HepG2 (cell line): Measurements from ENCODE around the gene DEFB124. TPM values are rescaled to one million over a fixed set of nuclear protein-coding genes. Genes with fewer than 3 reads are reported as not detected.
A peak's percentile ranks its signal among the peaks of the same experiment; 100 is the strongest.

Experiments
- ARID2 ChIP-seq: sonication (generic); formaldehyde crosslinking; IDR thresholded peaks from 2 replicates; pipeline ENCODE4 v1.8.1; 2022; ENCODE audit warnings: mild to moderate bottlenecking, missing genetic modification reagents, borderline replicate concordance
- ARNT2 ChIP-seq: sonication (generic); formaldehyde crosslinking; IDR thresholded peaks from 2 replicates; pipeline ENCODE4 v1.8.0; 2022; ENCODE audit warnings: mild to moderate bottlenecking, low read depth, missing genetic modification reagents, moderate library complexity
- FOSL2 ChIP-seq: sonication (generic); formaldehyde crosslinking; IDR thresholded peaks from 2 replicates; pipeline ENCODE4 v1.4.0; 2020; ENCODE audit warnings: missing genetic modification reagents
- GZF1 ChIP-seq: sonication (generic); formaldehyde crosslinking; IDR thresholded peaks from 2 replicates; pipeline ENCODE4 v1.5.1; 2020; ENCODE audit warnings: mild to moderate bottlenecking, missing genetic modification reagents
- HOXD1 ChIP-seq: sonication (generic); formaldehyde crosslinking; IDR thresholded peaks from 2 replicates; pipeline ENCODE4 v1.5.0; 2020; ENCODE audit warnings: missing genetic modification reagents
- JUND ChIP-seq: sonication (generic); formaldehyde crosslinking; IDR thresholded peaks from 2 replicates; pipeline ENCODE4 v1.8.0; 2022; ENCODE audit warnings: mild to moderate bottlenecking, missing genetic modification reagents
- RARA ChIP-seq: IDR thresholded peaks from 2 replicates; pipeline ENCODE4 v1.6.1; 2016; ENCODE audit warnings: missing genetic modification reagents, missing compliant biosample characterization
- THAP11 ChIP-seq: IDR thresholded peaks from 2 replicates; pipeline ENCODE4 v1.6.1; 2016; ENCODE audit warnings: missing biosample characterization, missing genetic modification reagents
- ZBTB38 ChIP-seq: sonication (generic); formaldehyde crosslinking; IDR thresholded peaks from 2 replicates; pipeline ENCODE4 v1.5.1; 2020; ENCODE audit warnings: mild to moderate bottlenecking, missing genetic modification reagents
- ZNF256 ChIP-seq: sonication (generic); formaldehyde crosslinking; conservative IDR thresholded peaks from 2 replicates; pipeline ENCODE4 v1.4.0; 2020; ENCODE audit warnings: missing genetic modification reagents
- ZNF407 ChIP-seq: sonication (generic); formaldehyde crosslinking; IDR thresholded peaks from one replicate; pipeline ENCODE4 v1.5.1; 2020; ENCODE audit warnings: mild to moderate bottlenecking, missing genetic modification reagents; ENCODE audit errors: not compliant biosample characterization
- ZNF597 ChIP-seq: sonication (generic); formaldehyde crosslinking; IDR thresholded peaks from 2 replicates; pipeline ENCODE4 v1.5.0; 2020; ENCODE audit warnings: missing genetic modification reagents
- ZNF670 ChIP-seq: sonication (generic); formaldehyde crosslinking; IDR thresholded peaks from 2 replicates; pipeline ENCODE4 v1.8.0; 2022; ENCODE audit warnings: mild to moderate bottlenecking, missing genetic modification reagents, borderline replicate concordance
- ZNF7 ChIP-seq: IDR thresholded peaks from 2 replicates; pipeline ENCODE4 v1.6.1; 2016; ENCODE audit warnings: missing biosample characterization, missing genetic modification reagents
- ZNF781 ChIP-seq: sonication (generic); formaldehyde crosslinking; IDR thresholded peaks from 2 replicates; pipeline ENCODE4 v1.5.1; 2020; ENCODE audit warnings: borderline replicate concordance, mild to moderate bottlenecking, missing genetic modification reagents; ENCODE audit errors: not compliant biosample characterization
- ZNF879 ChIP-seq: sonication (generic); formaldehyde crosslinking; IDR thresholded peaks from 2 replicates; pipeline ENCODE4 v1.8.1; 2023; ENCODE audit warnings: missing genetic modification reagents
- polyA plus RNA-seq, 8 experiments: library from polyadenylated mRNA; depleted of rRNA in 3 of 8; stranded (reverse) in 7 of 8; unstranded in 1 of 8; fragments of >200 nt; fragmentation: Illumina TruSeq in 4 of 8; extraction: Trizol in 4 of 8; gene quantifications; 2 replicates each; pipeline versions ENCODE4 v1.2.1 to v1.2.3, GENCODE V29; 2011 to 2016; ENCODE audit warnings: low read depth in 4 of 8, missing spikeins in 1 of 8, mixed read lengths in 1 of 8; ENCODE audit not compliant: insufficient read depth in 1 of 8
- total RNA-seq, 5 experiments: library from RNA; depleted of rRNA; stranded (reverse); fragments of >200 nt; fragmentation: Illumina TruSeq; extraction: Trizol; gene quantifications; 2 replicates each; pipeline ENCODE4 v1.2.3, GENCODE V29; 2016; ENCODE audit warnings: low read depth in 1 of 5
- TF ChIP-seq, protein P1 (sequence below): sonication (generic); formaldehyde crosslinking; IDR thresholded peaks from 2 replicates; pipeline ENCODE4 v1.4.0; 2020; ENCODE audit warnings: missing genetic modification reagents, borderline replicate concordance

DEFB124 gene
- total and polyA plus RNA-seq, 2 of the 13 experiments (the other 11 are each of a cell fraction or from before 2014, with no cell fraction given), result not detected

GRCh38 chr20:31514154-31515071 lies 39.5 kb upstream of the DEFB124 start, which contains the start of gene HM13 (continued):
- TF ChIP-seq, protein P1, sequence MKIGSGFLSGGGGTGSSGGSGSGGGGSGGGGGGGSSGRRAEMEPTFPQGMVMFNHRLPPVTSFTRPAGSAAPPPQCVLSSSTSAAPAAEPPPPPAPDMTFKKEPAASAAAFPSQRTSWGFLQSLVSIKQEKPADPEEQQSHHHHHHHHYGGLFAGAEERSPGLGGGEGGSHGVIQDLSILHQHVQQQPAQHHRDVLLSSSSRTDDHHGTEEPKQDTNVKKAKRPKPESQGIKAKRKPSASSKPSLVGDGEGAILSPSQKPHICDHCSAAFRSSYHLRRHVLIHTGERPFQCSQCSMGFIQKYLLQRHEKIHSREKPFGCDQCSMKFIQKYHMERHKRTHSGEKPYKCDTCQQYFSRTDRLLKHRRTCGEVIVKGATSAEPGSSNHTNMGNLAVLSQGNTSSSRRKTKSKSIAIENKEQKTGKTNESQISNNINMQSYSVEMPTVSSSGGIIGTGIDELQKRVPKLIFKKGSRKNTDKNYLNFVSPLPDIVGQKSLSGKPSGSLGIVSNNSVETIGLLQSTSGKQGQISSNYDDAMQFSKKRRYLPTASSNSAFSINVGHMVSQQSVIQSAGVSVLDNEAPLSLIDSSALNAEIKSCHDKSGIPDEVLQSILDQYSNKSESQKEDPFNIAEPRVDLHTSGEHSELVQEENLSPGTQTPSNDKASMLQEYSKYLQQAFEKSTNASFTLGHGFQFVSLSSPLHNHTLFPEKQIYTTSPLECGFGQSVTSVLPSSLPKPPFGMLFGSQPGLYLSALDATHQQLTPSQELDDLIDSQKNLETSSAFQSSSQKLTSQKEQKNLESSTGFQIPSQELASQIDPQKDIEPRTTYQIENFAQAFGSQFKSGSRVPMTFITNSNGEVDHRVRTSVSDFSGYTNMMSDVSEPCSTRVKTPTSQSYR (CRISPR knock-in tag), result no peak; the same call in 1 of the 2 replicates
- peak; percentile 89 for TF ChIP-seq THAP11 (CRISPR knock-in tag)
- peak; percentile 63 for TF ChIP-seq FOSL2 (CRISPR knock-in tag)
- TF ChIP-seq ARID2 (CRISPR knock-in tag), result no peak
- TF ChIP-seq ZNF670, result peak; percentile 83
- peak; percentile 98 for TF ChIP-seq ZNF781 (CRISPR knock-in tag)
- TF ChIP-seq JUND (CRISPR knock-in tag), result peak; percentile 83
- peak; percentile 44; the same call in 1 of the 2 replicates for TF ChIP-seq RARA (CRISPR knock-in tag)
- TF ChIP-seq ZBTB38, result peak; percentile 97
- no peak for TF ChIP-seq ZNF407 (CRISPR knock-in tag)
- TF ChIP-seq GZF1 (CRISPR knock-in tag), result peak; percentile 86
- TF ChIP-seq ARNT2 (CRISPR knock-in tag), result peak; percentile 96
- peak; percentile 98 for TF ChIP-seq HOXD1 (CRISPR knock-in tag)
- TF ChIP-seq ZNF7 (CRISPR knock-in tag), result no peak
- TF ChIP-seq ZNF256 (CRISPR knock-in tag), result peak; percentile 67
- TF ChIP-seq ZNF597 (CRISPR knock-in tag), result peak; percentile 96; the same call in 1 of the 2 replicates
- peak; percentile 76; the same call in 1 of the 2 replicates for TF ChIP-seq ZNF879 (CRISPR knock-in tag)
